Measurements from ENCODE around the gene MXD4.

Gene MXD4

GRCh38 chr4:2260344-2261109 lies 1.4 kb downstream of the MXD4 start:
- Histone ChIP-seq H3K4me3 (replicated peaks; ENCODE audit: low read depth, low read length) (peak overlapping the region; percentile 83), H3K27me3 (replicated peaks; ENCODE audit: control insufficient read depth, insufficient read depth, low read length) (no peaks in the 10 kb centered on the region), H3K36me3 (ENCODE audit: control insufficient read depth, insufficient read depth, low read length) (peaks cover 14% of the 10 kb centered on the region)
- TF ChIP-seq, protein P1, sequence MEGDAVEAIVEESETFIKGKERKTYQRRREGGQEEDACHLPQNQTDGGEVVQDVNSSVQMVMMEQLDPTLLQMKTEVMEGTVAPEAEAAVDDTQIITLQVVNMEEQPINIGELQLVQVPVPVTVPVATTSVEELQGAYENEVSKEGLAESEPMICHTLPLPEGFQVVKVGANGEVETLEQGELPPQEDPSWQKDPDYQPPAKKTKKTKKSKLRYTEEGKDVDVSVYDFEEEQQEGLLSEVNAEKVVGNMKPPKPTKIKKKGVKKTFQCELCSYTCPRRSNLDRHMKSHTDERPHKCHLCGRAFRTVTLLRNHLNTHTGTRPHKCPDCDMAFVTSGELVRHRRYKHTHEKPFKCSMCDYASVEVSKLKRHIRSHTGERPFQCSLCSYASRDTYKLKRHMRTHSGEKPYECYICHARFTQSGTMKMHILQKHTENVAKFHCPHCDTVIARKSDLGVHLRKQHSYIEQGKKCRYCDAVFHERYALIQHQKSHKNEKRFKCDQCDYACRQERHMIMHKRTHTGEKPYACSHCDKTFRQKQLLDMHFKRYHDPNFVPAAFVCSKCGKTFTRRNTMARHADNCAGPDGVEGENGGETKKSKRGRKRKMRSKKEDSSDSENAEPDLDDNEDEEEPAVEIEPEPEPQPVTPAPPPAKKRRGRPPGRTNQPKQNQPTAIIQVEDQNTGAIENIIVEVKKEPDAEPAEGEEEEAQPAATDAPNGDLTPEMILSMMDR (IDR thresholded peaks at IDR 0.05; ENCODE audit: insufficient read depth, low read length, poor library complexity, severe bottlenecking): no peak
- no peak for DNase-seq (ENCODE audit: extremely low read depth, insufficient read length)

DNA sequence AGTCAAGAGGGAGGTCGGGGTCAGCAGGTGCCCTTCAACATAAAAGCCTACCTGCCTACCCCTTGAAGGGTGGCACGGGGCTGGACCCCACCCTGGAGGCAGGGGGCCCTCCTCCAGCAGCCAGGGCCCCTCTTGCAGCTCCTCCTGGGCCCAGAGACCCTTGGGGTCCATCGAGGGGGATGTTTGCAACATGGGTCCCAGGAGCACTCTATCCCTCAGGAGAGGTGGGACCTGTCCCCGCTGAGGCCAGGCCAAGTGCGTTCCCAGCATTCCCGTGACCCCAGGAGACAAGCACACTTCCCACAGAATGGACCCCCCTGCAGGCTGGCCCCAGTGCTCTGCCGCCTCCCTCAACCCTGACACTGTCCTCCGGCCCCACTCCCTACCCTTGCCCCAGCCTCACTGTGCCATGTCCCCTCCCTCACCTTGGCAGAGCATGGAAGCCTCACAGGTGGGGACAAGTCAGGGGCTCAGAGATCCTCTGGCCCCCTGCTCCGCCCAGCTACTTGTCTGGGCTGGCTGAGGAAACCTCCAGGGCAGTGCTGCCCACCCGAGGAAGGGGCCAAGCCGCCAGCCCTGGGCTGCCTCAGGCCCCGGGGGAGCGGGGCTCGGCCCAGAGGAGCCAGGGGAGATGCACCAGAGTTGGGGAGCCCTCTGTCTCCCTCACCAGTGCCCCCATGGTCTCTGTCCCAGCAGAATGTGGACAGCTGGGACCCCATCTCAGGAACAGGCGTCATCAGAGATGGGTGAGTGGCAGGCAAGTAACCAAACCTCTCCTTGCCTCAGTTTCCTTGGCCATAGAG lies 2.2 kb downstream of the MXD4 start:
- H3K4me3 ChIP-seq (replicated peaks; ENCODE audit: low read depth, low read length): peak overlapping the region; percentile 83
- TF ChIP-seq, protein P1 (IDR thresholded peaks at IDR 0.05; ENCODE audit: insufficient read depth, low read length, poor library complexity, severe bottlenecking): no peak
- peaks cover 19% of the 10 kb centered on the region for H3K36me3 ChIP-seq (ENCODE audit: control insufficient read depth, insufficient read depth, low read length)
- no peak for DNase-seq (ENCODE audit: extremely low read depth, insufficient read length)
- no peaks in the 10 kb centered on the region for H3K27me3 ChIP-seq (replicated peaks; ENCODE audit: control insufficient read depth, insufficient read depth, low read length)

DNA sequence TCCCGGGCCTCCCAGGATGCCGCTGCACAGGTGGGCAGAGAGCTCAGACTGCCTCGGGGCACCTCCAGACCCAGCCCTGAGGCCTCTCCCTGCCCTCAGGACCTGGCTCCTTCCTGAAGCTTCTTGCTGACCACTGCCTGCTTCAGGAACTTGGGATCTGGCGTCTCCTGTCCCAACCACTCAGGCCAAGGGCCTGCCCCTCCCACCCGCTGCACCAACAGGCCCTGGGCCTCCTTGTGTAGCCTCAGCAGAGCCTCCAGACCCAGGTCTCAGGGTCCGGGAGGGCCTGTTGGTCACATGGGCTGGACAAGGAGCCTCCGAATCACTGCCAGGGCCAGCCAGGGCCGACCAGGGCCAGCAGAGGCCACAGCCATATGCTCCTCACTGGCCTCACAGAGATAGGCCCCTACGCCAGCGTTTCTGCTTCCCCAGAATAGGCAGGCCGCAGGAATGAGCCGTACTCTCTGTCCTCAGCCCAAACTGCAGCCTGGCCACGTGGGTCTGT lies 2.8 kb downstream of the MXD4 start:
- TF ChIP-seq, protein P1 (IDR thresholded peaks at IDR 0.05; ENCODE audit: insufficient read depth, low read length, poor library complexity, severe bottlenecking): no peak
- no peaks in the 10 kb centered on the region for H3K27me3 ChIP-seq (replicated peaks; ENCODE audit: control insufficient read depth, insufficient read depth, low read length)
- peaks cover 21% of the 10 kb centered on the region for H3K36me3 ChIP-seq (ENCODE audit: control insufficient read depth, insufficient read depth, low read length)
- no peak overlapping the region for H3K4me3 ChIP-seq (replicated peaks; ENCODE audit: low read depth, low read length)
- no peak for DNase-seq (ENCODE audit: extremely low read depth, insufficient read length)

DNA sequence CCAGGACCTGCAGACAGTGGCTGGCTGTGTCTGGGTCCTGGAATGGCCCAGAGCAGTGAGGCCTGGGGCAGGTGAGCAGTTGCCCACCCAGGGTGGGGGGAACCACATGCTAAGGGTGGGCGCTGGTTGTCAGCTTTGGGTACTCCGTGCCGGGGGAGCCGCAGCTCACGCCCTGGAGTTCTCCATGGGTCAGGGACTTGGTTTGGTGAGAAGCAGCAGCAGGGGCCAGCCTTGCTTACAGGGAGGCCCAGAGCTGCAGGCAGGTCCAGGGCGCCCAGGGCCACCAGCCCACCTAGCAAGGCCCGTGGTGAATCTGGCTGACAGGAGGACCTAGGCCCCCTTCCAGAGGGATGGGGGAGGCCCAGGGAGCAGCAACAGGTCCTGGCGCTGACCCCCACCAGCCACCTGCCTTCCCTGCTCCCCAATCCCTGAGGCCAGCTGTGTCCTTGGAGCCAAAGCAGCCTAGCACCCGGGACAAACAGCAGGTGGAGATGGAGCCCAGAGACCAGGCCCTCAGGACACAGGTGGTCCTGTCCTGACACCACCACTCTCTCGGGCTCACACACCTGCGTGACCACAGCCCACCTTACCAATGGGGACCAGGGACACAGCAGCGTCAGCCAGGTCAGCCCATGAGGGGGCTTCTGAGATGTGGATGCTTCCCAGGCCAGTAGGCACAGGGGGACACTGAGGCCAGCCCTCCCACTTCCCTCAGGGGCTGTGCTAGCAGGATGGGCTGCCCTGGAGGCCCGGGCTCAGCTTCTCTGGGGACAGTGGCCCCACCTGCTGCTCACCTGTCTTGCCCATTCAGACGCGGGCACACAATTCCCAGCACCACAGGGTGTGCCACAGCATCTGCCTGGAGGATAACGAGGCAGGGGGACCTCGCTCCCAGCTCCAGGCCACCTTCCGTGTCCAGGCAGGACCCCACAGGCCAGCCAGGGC lies 3.5 kb downstream of the MXD4 start:
- H3K27me3 ChIP-seq (replicated peaks; ENCODE audit: control insufficient read depth, insufficient read depth, low read length): no peaks in the 10 kb centered on the region
- peak; percentile 6 for DNase-seq (ENCODE audit: extremely low read depth, insufficient read length)
- no peak overlapping the region for H3K4me3 ChIP-seq (replicated peaks; ENCODE audit: low read depth, low read length)
- TF ChIP-seq, protein P1 (IDR thresholded peaks at IDR 0.05; ENCODE audit: insufficient read depth, low read length, poor library complexity, severe bottlenecking): no peak
- peaks cover 21% of the 10 kb centered on the region for H3K36me3 ChIP-seq (ENCODE audit: control insufficient read depth, insufficient read depth, low read length)

DNA sequence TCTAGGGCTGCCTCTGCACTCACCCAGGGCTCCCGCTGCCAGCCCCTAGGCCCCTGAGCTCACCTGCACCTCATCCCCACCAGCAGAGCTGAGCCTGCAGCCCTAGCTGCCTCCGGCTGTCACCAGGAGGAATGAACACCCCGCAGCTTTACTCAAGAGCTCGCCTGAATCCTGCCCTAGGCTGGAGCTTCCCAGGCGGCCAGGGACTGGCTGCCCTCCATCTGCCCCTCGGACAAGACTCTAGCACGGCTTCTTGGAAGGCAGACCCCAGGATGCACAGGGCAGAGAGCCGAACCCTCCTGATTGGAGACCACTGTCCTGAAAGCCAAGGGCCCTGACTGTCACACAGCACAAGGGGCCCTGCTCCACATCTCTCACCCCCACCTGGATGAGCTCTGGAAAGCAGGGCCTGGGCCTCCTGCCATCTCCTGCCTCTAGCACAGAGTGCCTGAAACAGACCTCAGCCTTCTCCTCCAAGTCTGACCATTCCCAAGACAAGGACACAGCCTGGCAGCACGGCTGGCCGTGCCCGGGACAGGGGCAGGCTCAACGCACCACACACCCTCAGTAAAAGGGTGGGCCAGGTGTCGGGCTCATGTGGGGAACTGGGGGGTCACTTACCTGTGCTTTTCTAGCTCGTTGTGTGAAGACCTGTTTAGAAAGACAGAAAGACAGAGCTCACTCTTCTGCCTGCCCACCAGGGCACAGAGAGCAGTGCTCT lies 4.4 kb downstream of the MXD4 start:
- DNase-seq (ENCODE audit: extremely low read depth, insufficient read length): peak; percentile 9
- Histone ChIP-seq H3K27me3 (replicated peaks; ENCODE audit: control insufficient read depth, insufficient read depth, low read length) (no peaks in the 10 kb centered on the region), H3K4me3 (replicated peaks; ENCODE audit: low read depth, low read length) (no peak overlapping the region), H3K36me3 (ENCODE audit: control insufficient read depth, insufficient read depth, low read length) (peaks cover 21% of the 10 kb centered on the region)
- TF ChIP-seq, protein P1 (IDR thresholded peaks at IDR 0.05; ENCODE audit: insufficient read depth, low read length, poor library complexity, severe bottlenecking): no peak

Measured in GM06990 (cell line).